Osteocyte (in vitro differentiated cells): ENCODE results near the gene CHMP1A. TPM values are rescaled to one million over a fixed set of nuclear protein-coding genes. Genes with fewer than 3 reads are reported as not detected.
"Not testable (repeated sequence)": the region's sequence is repeated elsewhere in the genome, so short reads cannot be mapped to it uniquely, and the experiment has no call there.

Experiments
- DNase-seq: peaks from one replicate; pipeline ENCODE4 v3.0.0; 2021; ENCODE audit warnings: mixed read lengths; ENCODE audit not compliant: unreplicated experiment; ENCODE audit errors: extremely low spot score
- H3K27ac Mint-ChIP-seq: one replicate; pipeline ENCODE4 v1.8.0; 2021; ENCODE audit warnings: mild to moderate bottlenecking, mixed read lengths; ENCODE audit not compliant: unreplicated experiment
- H3K27me3 Mint-ChIP-seq: one replicate; pipeline ENCODE4 v1.8.0; 2021; ENCODE audit warnings: mixed read lengths; ENCODE audit not compliant: unreplicated experiment
- H3K36me3 Mint-ChIP-seq: one replicate; pipeline ENCODE4 v1.8.0; 2021; ENCODE audit warnings: mixed read lengths; ENCODE audit not compliant: unreplicated experiment
- H3K4me1 Mint-ChIP-seq: one replicate; pipeline ENCODE4 v1.8.0; 2021; ENCODE audit warnings: mixed read lengths; ENCODE audit not compliant: unreplicated experiment
- H3K4me3 Mint-ChIP-seq: one replicate; pipeline ENCODE4 v1.8.0; 2021; ENCODE audit warnings: mild to moderate bottlenecking, moderate library complexity, mixed read lengths; ENCODE audit not compliant: unreplicated experiment
- H3K9me3 Mint-ChIP-seq: one replicate; pipeline ENCODE4 v1.8.0; 2021; ENCODE audit warnings: mixed read lengths; ENCODE audit not compliant: unreplicated experiment
- total RNA-seq: library from RNA; stranded (reverse); gene quantifications from 2 replicates; pipeline ENCODE4 v1.2.1, GENCODE V29; 2021
- TF ChIP-seq, protein P1 (sequence below): fragments of 200-600 bp; sonication (generic); IDR thresholded peaks from 2 replicates; pipeline ENCODE4 v1.5.0; 2021; ENCODE audit warnings: antibody characterized with exemption, mild to moderate bottlenecking, moderate library complexity

The CHMP1A gene
- total RNA-seq, 1 donor from 2014 or later: 92.5 TPM

DNA sequence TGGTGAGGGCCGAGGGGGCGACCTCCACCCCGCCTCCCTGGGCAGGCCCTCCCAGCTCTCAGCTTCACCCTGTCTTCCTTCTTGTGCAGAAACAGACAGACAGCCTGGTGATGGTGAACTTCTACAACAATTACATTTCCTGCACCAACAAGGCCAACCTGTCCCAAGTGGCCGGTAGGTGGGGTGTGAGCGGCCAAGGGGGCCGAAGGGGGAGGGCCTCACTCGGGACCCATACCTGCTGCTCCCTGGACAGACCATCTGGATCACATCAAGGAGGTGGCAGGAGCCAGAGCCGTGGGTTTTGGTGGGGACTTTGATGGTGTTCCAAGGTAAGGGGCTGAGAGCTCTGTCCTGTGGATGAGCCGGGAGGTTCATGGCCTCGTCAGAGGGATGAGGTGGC, 20.1 kb downstream of the CHMP1A start:
- Mint-ChIP-seq H3K27ac (no peak overlapping the region), H3K36me3 (no peaks in the 10 kb centered on the region), H3K4me1 (peaks cover 14% of the 10 kb centered on the region), H3K9me3 (no peaks in the 10 kb centered on the region), H3K27me3 (no peaks in the 10 kb centered on the region), H3K4me3 (no peak overlapping the region)
- no peak for DNase-seq
- TF ChIP-seq, protein P1, sequence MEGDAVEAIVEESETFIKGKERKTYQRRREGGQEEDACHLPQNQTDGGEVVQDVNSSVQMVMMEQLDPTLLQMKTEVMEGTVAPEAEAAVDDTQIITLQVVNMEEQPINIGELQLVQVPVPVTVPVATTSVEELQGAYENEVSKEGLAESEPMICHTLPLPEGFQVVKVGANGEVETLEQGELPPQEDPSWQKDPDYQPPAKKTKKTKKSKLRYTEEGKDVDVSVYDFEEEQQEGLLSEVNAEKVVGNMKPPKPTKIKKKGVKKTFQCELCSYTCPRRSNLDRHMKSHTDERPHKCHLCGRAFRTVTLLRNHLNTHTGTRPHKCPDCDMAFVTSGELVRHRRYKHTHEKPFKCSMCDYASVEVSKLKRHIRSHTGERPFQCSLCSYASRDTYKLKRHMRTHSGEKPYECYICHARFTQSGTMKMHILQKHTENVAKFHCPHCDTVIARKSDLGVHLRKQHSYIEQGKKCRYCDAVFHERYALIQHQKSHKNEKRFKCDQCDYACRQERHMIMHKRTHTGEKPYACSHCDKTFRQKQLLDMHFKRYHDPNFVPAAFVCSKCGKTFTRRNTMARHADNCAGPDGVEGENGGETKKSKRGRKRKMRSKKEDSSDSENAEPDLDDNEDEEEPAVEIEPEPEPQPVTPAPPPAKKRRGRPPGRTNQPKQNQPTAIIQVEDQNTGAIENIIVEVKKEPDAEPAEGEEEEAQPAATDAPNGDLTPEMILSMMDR: no peak

DNA sequence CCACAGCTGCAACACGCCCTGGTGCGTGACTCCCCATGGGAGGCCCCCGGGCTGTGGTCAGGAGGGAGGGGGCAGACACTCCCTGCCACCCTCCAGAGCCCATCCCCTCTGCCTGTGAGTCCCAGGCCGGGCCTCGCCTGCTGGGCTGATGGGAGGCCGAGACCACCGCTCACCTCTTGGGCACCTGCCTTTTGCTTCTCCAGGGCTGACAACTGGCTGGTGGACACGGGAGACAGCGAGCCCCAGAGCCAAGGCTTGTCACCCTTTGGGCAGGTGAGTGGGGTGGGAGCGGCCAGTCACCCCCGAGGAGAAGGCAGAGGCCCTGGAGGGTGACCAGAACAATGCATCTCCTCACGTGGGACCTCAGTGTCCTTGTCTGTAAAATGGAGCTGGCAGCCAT, 20.8 kb downstream of the CHMP1A start:
- no peaks in the 10 kb centered on the region for H3K36me3 Mint-ChIP-seq
- no peaks in the 10 kb centered on the region for H3K9me3 Mint-ChIP-seq
- H3K27me3 Mint-ChIP-seq: no peaks in the 10 kb centered on the region
- TF ChIP-seq, protein P1: no peak
- no peak overlapping the region for H3K27ac Mint-ChIP-seq
- peaks cover 14% of the 10 kb centered on the region for H3K4me1 Mint-ChIP-seq
- H3K4me3 Mint-ChIP-seq: no peak overlapping the region
- DNase-seq: no peak

DNA sequence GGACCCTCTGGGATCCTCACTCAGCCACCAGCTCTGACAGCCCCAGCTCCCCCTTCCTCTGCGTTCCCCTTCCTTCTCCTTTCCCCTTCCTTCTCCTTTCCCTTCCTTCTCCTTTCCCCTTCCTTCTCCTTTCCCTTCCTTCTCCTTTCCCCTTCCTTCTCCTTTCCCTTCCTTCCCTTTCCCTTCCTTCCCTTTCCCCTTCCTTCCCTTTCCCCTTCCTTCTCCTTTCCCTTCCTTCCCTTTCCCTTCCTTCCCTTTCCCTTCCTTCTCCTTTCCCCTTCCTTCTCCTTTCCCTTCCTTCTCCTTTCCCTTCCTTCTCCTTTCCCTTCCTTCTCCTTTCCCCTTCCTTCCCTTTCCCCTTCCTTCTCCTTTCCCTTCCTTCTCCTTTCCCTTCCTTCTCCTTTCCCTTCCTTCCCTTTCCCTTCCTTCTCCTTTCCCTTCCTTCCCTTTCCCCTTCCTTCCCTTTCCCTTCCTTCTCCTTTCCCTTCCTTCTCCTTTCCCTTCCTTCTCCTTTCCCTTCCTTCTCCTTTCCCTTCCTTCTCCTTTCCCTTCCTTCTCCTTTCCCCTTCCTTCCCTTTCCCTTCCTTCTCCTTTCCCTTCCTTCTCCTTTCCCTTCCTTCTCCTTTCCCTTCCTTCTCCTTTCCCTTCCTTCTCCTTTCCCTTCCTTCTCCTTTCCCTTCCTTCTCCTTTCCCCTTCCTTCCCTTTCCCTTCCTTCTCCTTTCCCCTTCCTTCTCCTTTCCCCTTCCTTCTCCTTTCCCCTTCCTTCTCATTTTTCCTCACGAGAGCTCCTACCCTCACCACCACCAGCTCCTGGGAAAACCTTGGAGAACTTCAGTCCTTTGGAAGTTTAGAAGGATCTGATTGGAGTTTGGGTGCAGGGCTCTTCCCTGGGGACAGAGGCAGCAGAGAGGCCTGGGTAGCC, 22.8 kb downstream of the CHMP1A start:
- H3K4me1 Mint-ChIP-seq, H3K36me3 Mint-ChIP-seq, H3K27me3 Mint-ChIP-seq, H3K27ac Mint-ChIP-seq, H3K4me3 Mint-ChIP-seq, DNase-seq, H3K9me3 Mint-ChIP-seq: not testable (repeated sequence)

DNA sequence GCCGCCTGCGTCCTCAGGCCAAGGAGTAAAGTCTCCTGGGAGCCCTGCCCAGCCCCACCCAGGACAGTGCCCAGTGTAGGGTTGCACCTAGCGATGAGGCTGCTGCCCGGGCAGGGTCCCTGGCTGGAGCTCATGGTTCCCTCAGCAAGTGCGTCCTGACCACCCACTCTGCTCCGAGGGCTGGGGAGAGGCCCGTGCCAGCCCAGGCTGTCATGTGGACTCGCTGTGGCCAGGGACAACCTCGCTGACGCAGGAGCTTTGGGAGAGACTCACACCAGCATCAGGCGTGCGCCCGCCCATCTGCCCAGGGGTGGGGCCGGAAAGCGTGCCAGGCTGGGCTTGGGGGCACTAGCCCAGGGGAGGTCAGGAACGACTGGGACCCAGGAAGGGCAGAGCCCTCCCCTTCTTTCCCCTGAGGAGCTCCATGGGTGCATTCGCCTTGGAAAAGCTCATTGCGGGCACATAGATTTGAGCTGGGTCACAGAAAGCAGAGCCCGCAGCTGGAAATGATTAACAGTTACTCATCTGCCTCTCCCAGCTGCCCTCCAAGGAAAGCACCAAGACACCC, 24.4 kb downstream of the CHMP1A start:
- Mint-ChIP-seq H3K4me3 (no peak overlapping the region), H3K36me3 (no peaks in the 10 kb centered on the region), H3K27ac (no peak overlapping the region), H3K27me3 (no peaks in the 10 kb centered on the region), H3K9me3 (no peaks in the 10 kb centered on the region), H3K4me1 (peaks cover 8% of the 10 kb centered on the region)
- TF ChIP-seq, protein P1: no peak
- DNase-seq: no peak

DNA sequence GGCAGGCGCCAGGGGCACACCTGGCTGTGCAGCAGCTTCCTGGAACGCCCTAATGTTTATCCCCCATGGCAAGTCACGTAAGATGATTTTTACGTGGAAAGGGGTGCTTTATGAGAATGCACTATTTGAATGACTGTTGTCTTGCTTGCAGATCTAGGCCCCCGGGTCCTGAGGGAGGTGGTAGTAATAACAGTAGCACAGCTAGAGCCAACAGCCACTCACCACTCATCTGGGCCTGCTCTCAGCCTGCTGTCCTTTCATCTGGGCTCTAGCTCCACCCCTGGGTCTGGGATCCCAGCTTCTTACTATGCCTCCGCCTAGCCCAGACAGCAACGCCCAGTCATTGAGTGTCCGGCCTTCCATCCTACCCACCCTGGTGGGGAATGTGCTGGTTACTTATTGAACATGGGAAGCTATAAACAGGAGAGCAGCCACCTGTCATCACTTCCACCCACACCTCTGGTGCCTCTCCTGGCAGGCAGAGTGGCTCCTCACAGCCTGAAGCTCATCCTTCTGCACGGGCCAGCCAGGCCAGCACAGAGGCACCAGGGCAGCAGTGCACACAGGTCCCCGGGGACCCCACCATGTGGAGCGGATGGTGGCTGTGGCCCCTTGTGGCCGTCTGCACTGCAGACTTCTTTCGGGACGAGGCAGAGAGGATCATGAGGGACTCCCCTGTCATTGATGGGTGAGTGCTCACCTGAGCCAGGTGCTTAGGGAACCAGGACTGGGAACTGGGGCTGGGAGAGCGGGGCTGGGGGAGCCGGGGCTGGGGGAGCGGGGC, 27.5 kb downstream of the CHMP1A start:
- TF ChIP-seq, protein P1: no peak
- DNase-seq: no peak
- peaks cover 4% of the 10 kb centered on the region for H3K27me3 Mint-ChIP-seq
- no peak overlapping the region for H3K27ac Mint-ChIP-seq
- H3K9me3 Mint-ChIP-seq: no peaks in the 10 kb centered on the region
- no peak overlapping the region for H3K4me3 Mint-ChIP-seq
- no peaks in the 10 kb centered on the region for H3K36me3 Mint-ChIP-seq
- peaks cover 8% of the 10 kb centered on the region for H3K4me1 Mint-ChIP-seq
